Lower leg skin (tissue), 3 donors: ENCODE data around the gene RBFOX2.

Experiments used
- POLR2A ChIP-seq, 2 donors: fragments of 450-650 bp; IDR thresholded peaks; one replicate each; pipeline ENCODE4 v1.6.1; 2016 to 2017; ENCODE audit warnings: antibody characterized with exemption in 2 of 2, mild to moderate bottlenecking in 1 of 2, moderate library complexity in 1 of 2
- TF ChIP-seq, protein P1 (sequence below), 3 donors: fragments of 450-650 bp; IDR thresholded peaks; one replicate each; pipeline ENCODE4 v1.5.1; 2016; ENCODE audit warnings: antibody characterized with exemption in 3 of 3, mild to moderate bottlenecking in 3 of 3, moderate library complexity in 2 of 3

- no peak for TF ChIP-seq POLR2A (IDR thresholded peaks at IDR 0.05)
- TF ChIP-seq, protein P1, sequence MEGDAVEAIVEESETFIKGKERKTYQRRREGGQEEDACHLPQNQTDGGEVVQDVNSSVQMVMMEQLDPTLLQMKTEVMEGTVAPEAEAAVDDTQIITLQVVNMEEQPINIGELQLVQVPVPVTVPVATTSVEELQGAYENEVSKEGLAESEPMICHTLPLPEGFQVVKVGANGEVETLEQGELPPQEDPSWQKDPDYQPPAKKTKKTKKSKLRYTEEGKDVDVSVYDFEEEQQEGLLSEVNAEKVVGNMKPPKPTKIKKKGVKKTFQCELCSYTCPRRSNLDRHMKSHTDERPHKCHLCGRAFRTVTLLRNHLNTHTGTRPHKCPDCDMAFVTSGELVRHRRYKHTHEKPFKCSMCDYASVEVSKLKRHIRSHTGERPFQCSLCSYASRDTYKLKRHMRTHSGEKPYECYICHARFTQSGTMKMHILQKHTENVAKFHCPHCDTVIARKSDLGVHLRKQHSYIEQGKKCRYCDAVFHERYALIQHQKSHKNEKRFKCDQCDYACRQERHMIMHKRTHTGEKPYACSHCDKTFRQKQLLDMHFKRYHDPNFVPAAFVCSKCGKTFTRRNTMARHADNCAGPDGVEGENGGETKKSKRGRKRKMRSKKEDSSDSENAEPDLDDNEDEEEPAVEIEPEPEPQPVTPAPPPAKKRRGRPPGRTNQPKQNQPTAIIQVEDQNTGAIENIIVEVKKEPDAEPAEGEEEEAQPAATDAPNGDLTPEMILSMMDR (IDR thresholded peaks at IDR 0.05) = no peak
Observed at GRCh38 chr22:35797411-35797810, 231.2 kb downstream of the RBFOX2 start.
